ENCODE measurements around the gene NHEJ1.

The NHEJ1 gene

DNA sequence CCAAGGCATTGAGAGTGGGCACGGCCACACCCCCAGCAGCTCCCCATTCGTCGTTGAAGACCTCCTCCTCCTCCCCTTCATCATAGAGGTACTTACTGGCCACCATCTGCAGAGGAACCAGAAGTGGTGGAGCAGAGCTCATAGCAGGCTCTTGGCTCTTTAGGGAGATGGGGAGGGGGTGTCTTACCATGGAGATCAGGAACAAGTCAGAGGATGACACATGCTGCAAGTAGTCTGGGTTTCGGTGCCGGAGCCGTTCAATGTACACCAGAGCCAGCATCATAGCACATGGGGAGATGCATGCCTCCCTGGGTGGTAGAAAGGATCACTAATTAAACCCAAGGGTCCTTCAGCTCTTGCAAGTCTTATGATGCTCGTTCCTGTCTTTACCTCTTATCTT, 14.2 kb upstream of the NHEJ1 start:
- TF ChIP-seq CTCF (IDR thresholded peaks at IDR 0.05; ENCODE audit: low read depth, low read length), result no peak
- H3K27me3 ChIP-seq, result no peaks in the 10 kb centered on the region
- peaks cover 7% of the 10 kb centered on the region for H3K36me3 ChIP-seq
- H3K9me3 ChIP-seq, result no peaks in the 10 kb centered on the region
- DNase-seq, result no peak
- H3K4me1 ChIP-seq, result no peaks in the 10 kb centered on the region
- no peak overlapping the region for H3K4me3 ChIP-seq (ENCODE audit: low read depth, low read length)

- Histone ChIP-seq H3K4me1 (no peaks in the 10 kb centered on the region), H3K27me3 (no peaks in the 10 kb centered on the region), H3K9me3 (no peaks in the 10 kb centered on the region), H3K36me3 (peaks cover 7% of the 10 kb centered on the region), H3K4me3 (ENCODE audit: low read depth, low read length) (no peak overlapping the region)
- TF ChIP-seq CTCF (IDR thresholded peaks at IDR 0.05; ENCODE audit: low read depth, low read length), result no peak
- no peak for DNase-seq
These were observed 13.5 kb upstream of the NHEJ1 start for GRCh38 chr2:219174146-219174545.

DNA sequence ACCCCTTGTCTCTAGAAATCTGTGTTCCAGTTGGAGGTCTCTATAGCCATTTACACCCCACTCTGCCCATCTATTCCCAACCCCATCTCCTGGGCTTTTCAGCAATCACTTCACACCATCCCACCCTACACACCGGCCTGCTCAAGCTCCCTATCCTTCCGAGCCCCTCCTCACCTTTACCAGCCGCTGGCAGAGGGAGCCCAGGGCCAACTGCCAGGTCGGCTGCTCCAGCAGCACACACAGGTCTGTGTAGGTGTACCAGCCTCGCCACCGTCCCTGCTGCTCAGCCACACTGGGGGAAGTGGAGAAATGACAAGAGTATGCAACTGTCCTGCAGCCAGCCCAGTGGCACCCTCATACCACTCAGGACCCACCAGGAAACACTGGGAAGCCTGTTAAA, 12.6 kb upstream of the NHEJ1 start:
- TF ChIP-seq CTCF (IDR thresholded peaks at IDR 0.05; ENCODE audit: low read depth, low read length), result no peak
- Histone ChIP-seq H3K36me3 (peaks cover 7% of the 10 kb centered on the region), H3K9me3 (no peaks in the 10 kb centered on the region), H3K4me1 (no peaks in the 10 kb centered on the region), H3K27me3 (no peaks in the 10 kb centered on the region), H3K4me3 (ENCODE audit: low read depth, low read length) (no peak overlapping the region)
- DNase-seq, result no peak

DNA sequence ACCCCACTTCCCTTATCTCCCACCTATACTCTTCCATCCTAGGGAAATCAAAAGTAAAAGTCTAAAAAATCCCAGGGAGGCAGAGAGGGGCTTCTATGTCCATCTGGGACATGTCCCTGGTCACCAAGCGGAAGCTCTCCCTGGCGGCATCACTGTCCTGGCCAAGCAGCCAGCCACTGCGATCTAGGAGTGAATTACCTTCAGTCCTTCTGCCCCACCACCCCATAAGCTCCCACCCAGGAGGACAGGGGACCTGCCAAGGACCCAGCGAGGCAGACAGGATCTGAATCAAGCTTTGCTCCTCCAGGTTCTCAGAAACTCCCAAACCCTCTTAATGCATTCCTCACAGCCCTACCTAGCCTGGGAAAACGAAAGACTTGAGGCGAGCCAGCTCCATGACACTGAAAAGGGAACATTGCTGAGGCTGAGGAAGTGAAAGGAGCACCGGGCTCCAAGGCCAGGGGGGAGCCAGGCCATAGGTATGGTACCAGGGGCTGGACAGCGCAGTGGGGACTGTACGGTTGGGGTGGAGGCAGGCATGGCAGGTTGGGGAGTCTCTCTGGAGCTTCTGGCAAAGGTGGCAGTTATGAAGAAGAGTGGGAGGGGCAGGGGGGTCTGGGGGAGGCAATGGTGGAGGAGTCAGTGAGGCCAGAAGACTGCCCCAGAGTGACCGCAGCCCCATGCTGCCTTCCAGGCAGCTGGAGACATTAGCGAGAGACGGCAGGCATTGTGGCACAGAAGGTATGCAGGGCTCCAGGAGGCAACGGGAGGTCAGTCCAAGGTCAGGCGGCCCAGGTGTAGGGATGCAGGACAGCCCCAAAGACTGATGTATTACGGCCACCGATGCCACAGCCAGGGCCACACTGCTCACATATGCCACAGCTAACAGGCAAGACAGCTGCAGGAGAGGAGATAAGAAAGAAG, 11.9 kb upstream of the NHEJ1 start:
- no peak for DNase-seq
- H3K9me3 ChIP-seq, result no peaks in the 10 kb centered on the region
- H3K36me3 ChIP-seq, result peaks cover 7% of the 10 kb centered on the region
- H3K4me3 ChIP-seq (ENCODE audit: low read depth, low read length), result no peak overlapping the region
- TF ChIP-seq CTCF (IDR thresholded peaks at IDR 0.05; ENCODE audit: low read depth, low read length), result no peak
- H3K27me3 ChIP-seq, result no peaks in the 10 kb centered on the region
- no peaks in the 10 kb centered on the region for H3K4me1 ChIP-seq

- no peaks in the 10 kb centered on the region for H3K4me1 ChIP-seq
- peaks cover 7% of the 10 kb centered on the region for H3K36me3 ChIP-seq
- no peaks in the 10 kb centered on the region for H3K27me3 ChIP-seq
- peak; percentile 86 for TF ChIP-seq CTCF (IDR thresholded peaks at IDR 0.05; ENCODE audit: low read depth, low read length)
- DNase-seq, result peak; percentile 62
- no peak overlapping the region for H3K4me3 ChIP-seq (ENCODE audit: low read depth, low read length)
- no peaks in the 10 kb centered on the region for H3K9me3 ChIP-seq
These were observed 10.6 kb upstream of the NHEJ1 start for GRCh38 chr2:219171231-219171651.

- no peak within 1 kb of the TSS for H3K4me3 ChIP-seq (ENCODE audit: low read depth, low read length)
- H3K27me3 ChIP-seq, result no peaks in the 10 kb centered on the region
- no peak for TF ChIP-seq CTCF (IDR thresholded peaks at IDR 0.05; ENCODE audit: low read depth, low read length)
- H3K36me3 ChIP-seq, result peaks cover 7% of the 10 kb centered on the region
- no peaks in the 10 kb centered on the region for H3K4me1 ChIP-seq
- no peak for DNase-seq
- no peaks in the 10 kb centered on the region for H3K9me3 ChIP-seq
These were observed 9.5 kb upstream of the NHEJ1 start, which contains the start of gene SLC23A3 for GRCh38 chr2:219169930-219170654. Gene SLC23A3, minus strand, starts transcription at chr2:219170029. Its CDS starts 45 bp downstream, at chr2:219169984.

Measured in BE2C (cell line).